ENCODE results near the gene CX3CR1.

DNA sequence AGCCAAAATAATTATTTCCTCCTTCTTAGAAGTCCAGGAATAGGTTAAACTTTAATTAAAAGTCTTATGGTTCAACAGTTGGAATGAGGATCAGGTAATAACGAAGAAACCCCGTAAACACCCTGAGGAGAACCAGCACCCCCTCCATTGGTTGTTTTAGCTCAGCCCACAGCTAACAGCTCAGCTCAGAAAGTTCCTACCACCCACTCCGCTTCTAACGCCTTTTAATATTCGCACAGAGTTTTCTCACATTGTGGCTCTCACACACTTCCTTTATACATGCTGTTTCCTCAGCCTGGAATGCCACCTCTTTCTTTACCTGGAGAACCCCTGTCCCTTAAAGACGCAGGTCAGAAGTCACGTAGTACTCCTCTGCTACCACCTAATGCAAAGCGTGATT lies 17.0 kb downstream of the CX3CR1 start:
- no peak for TF ChIP-seq CTCF (IDR thresholded peaks at IDR 0.05; ENCODE audit: insufficient read depth, low read length)
- TF ChIP-seq REST (IDR thresholded peaks at IDR 0.05; ENCODE audit: insufficient replicate concordance, low read depth) = no peak
